Measurements from ENCODE around the gene BEND7.
A peak's percentile ranks its signal among the peaks of the same experiment; 100 is the strongest.
"Not testable (repeated sequence)": the region's sequence is repeated elsewhere in the genome, so short reads cannot be mapped to it uniquely, and the experiment has no call there.

The BEND7 gene

DNA sequence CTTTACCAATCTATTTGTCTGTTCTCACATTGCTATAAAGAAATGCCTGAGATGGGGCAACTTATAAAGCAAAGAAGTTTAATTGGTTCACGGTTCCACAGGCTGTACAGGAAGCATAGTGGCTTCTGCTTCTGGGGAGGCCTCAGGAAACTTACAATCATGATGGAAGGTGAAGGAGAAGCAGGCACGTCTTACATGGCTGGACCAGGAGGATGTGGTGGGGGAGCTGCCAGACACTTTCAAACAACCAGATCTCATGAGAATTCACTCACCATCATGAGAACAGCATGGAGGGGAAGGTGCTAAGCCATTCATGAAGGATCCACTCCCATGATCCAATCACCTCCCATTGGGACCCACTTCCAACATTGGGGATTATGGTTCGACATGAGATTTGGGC lies 115.9 kb downstream of the BEND7 start:
- no peak overlapping the region for H3K9ac ChIP-seq (ENCODE audit: low read length)
- no peaks in the 10 kb centered on the region for H3K79me2 ChIP-seq (ENCODE audit: control insufficient read depth, insufficient read depth, low read length, poor library complexity)
- H4K8ac ChIP-seq (ENCODE audit: low read depth, low read length), result no peak overlapping the region
- no peak overlapping the region for H2BK12ac ChIP-seq (ENCODE audit: low read length)
- no peak overlapping the region for H3K14ac ChIP-seq (ENCODE audit: low read length)
- WGBS (ENCODE audit: extremely low coverage, insufficient coverage, insufficient read length), result no CpG with 5 or more reads among the region's 3 CpGs
- no peak overlapping the region for H3K23ac ChIP-seq (ENCODE audit: low read length)
- no peaks in the 10 kb centered on the region for H3K79me1 ChIP-seq (ENCODE audit: low read length)
- H3K9me3 ChIP-seq (ENCODE audit: insufficient read depth, low read depth, low read length), result no peaks in the 10 kb centered on the region
- no peak overlapping the region for H4K91ac ChIP-seq (ENCODE audit: low read depth, low read length)
- no peak overlapping the region for H4K12ac ChIP-seq (ENCODE audit: low read depth, low read length)
- no peak for DNase-seq
- H3K27me3 ChIP-seq (ENCODE audit: insufficient read depth, low read length), result no peaks in the 10 kb centered on the region
- H3K18ac ChIP-seq (ENCODE audit: low read length), result no peak overlapping the region
- H2BK5ac ChIP-seq (ENCODE audit: low read depth, low read length, poor library complexity), result no peak overlapping the region
- peaks cover 0 to 2% of the 10 kb centered on the region in 2 experiments for H3K4me1 ChIP-seq (ENCODE audit: control insufficient read depth in 1 of 2, insufficient read depth in 2 of 2, low read length in 2 of 2)
- no peak overlapping the region for H3K4me3 ChIP-seq (ENCODE audit: low read depth, low read length)
- H3K4me2 ChIP-seq (ENCODE audit: low read length), result no peak overlapping the region
- no peak overlapping the region for H3K27ac ChIP-seq (ENCODE audit: low read depth, low read length)
- H2BK120ac ChIP-seq (ENCODE audit: insufficient read depth, low read length, poor library complexity), result no peak overlapping the region
- H2AK5ac ChIP-seq (ENCODE audit: low read length), result no peak overlapping the region
- H3K4ac ChIP-seq (ENCODE audit: low read depth, low read length), result no peak overlapping the region
- no peak overlapping the region for H2AFZ ChIP-seq (ENCODE audit: insufficient read depth, low read length, poor library complexity)
- no peaks in the 10 kb centered on the region for H3K36me3 ChIP-seq (ENCODE audit: control insufficient read depth in 1 of 2, insufficient read depth in 2 of 2, low read length in 2 of 2)

DNA sequence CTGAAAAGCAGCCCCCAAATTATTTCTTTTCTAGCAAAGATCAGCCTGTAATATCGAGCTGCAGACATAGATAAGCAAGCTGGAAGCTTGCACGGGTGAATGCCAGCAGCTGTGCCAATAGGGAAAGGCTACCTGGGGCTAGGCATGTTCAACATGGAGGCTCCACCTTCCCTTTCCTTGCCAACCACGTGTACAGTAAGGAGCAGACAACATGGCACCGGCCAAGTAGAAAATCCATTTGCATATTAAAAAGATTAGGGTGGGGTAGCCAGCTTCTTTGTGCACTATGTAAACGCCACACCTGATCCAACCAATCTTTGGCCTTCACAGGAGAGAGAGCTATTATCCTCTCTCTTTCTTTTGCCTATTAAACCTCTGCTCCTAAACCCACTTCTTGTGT lies 124.0 kb downstream of the BEND7 start:
- Histone ChIP-seq H4K12ac (ENCODE audit: low read depth, low read length) (no peak overlapping the region), H4K8ac (ENCODE audit: low read depth, low read length) (no peak overlapping the region), H3K27ac (ENCODE audit: low read depth, low read length) (no peak overlapping the region), H2BK5ac (ENCODE audit: low read depth, low read length, poor library complexity) (no peak overlapping the region), H3K36me3 (ENCODE audit: control insufficient read depth in 1 of 2, insufficient read depth in 2 of 2, low read length in 2 of 2) (no peaks in the 10 kb centered on the region), H2AFZ (ENCODE audit: insufficient read depth, low read length, poor library complexity) (no peak overlapping the region), H2AK5ac (ENCODE audit: low read length) (no peak overlapping the region), H3K4ac (ENCODE audit: low read depth, low read length) (no peak overlapping the region), H3K27me3 (ENCODE audit: insufficient read depth, low read length) (no peaks in the 10 kb centered on the region), H3K9ac (ENCODE audit: low read length) (no peak overlapping the region), H3K4me2 (ENCODE audit: low read length) (no peak overlapping the region), H3K14ac (ENCODE audit: low read length) (no peak overlapping the region), H4K91ac (ENCODE audit: low read depth, low read length) (no peak overlapping the region), H2BK12ac (ENCODE audit: low read length) (no peak overlapping the region), H2BK120ac (ENCODE audit: insufficient read depth, low read length, poor library complexity) (no peak overlapping the region), H3K4me1 (ENCODE audit: control insufficient read depth in 1 of 2, insufficient read depth in 2 of 2, low read length in 2 of 2) (peaks cover 0 to 2% of the 10 kb centered on the region in 2 experiments), H3K18ac (ENCODE audit: low read length) (no peak overlapping the region), H3K23ac (ENCODE audit: low read length) (no peak overlapping the region), H3K4me3 (ENCODE audit: low read depth, low read length) (no peak overlapping the region), H3K79me2 (ENCODE audit: control insufficient read depth, insufficient read depth, low read length, poor library complexity) (no peaks in the 10 kb centered on the region), H3K79me1 (ENCODE audit: low read length) (no peaks in the 10 kb centered on the region), H3K9me3 (ENCODE audit: insufficient read depth, low read depth, low read length) (no peaks in the 10 kb centered on the region)
- no CpG with 5 or more reads among the region's 5 CpGs for WGBS (ENCODE audit: extremely low coverage, insufficient coverage, insufficient read length)
- no peak for DNase-seq

DNA sequence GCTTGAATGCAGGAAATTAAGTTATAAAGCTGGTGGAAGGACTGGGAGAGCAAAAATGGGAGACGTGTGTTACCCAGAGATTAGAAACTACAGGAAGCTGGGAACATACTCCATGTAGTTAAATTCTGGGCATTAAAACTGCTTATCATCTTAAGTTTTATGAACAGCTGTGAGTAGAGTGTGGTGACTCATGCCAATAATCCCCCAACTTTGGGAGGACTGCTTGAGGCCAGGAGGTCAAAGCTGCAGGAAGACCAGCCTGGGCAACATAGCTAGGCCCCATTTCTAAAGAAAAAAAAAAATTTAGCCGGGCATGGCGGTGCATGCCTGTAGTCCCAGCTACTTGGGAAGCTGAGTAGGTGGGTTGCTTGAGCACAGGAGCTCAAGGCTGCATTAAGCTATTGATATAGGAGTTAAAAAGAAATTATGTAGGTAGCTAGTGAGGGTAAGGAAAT lies 124.5 kb downstream of the BEND7 start:
- H3K9me3 ChIP-seq (ENCODE audit: insufficient read depth, low read depth, low read length), result no peaks in the 10 kb centered on the region
- no peak overlapping the region for H4K12ac ChIP-seq (ENCODE audit: low read depth, low read length)
- H3K4ac ChIP-seq (ENCODE audit: low read depth, low read length), result no peak overlapping the region
- H4K8ac ChIP-seq (ENCODE audit: low read depth, low read length), result no peak overlapping the region
- no CpG with 5 or more reads among the region's 3 CpGs for WGBS (ENCODE audit: extremely low coverage, insufficient coverage, insufficient read length)
- no peak overlapping the region for H2AFZ ChIP-seq (ENCODE audit: insufficient read depth, low read length, poor library complexity)
- no peaks in the 10 kb centered on the region for H3K79me2 ChIP-seq (ENCODE audit: control insufficient read depth, insufficient read depth, low read length, poor library complexity)
- peaks cover 0 to 2% of the 10 kb centered on the region in 2 experiments for H3K4me1 ChIP-seq (ENCODE audit: control insufficient read depth in 1 of 2, insufficient read depth in 2 of 2, low read length in 2 of 2)
- H3K9ac ChIP-seq (ENCODE audit: low read length), result no peak overlapping the region
- H2BK120ac ChIP-seq (ENCODE audit: insufficient read depth, low read length, poor library complexity), result no peak overlapping the region
- no peaks in the 10 kb centered on the region for H3K27me3 ChIP-seq (ENCODE audit: insufficient read depth, low read length)
- no peak overlapping the region for H2BK5ac ChIP-seq (ENCODE audit: low read depth, low read length, poor library complexity)
- H3K18ac ChIP-seq (ENCODE audit: low read length), result no peak overlapping the region
- no peak overlapping the region for H2BK12ac ChIP-seq (ENCODE audit: low read length)
- no peak overlapping the region for H3K4me3 ChIP-seq (ENCODE audit: low read depth, low read length)
- no peak overlapping the region for H2AK5ac ChIP-seq (ENCODE audit: low read length)
- no peak overlapping the region for H3K14ac ChIP-seq (ENCODE audit: low read length)
- no peak overlapping the region for H3K23ac ChIP-seq (ENCODE audit: low read length)
- H3K4me2 ChIP-seq (ENCODE audit: low read length), result no peak overlapping the region
- DNase-seq, result no peak
- H3K79me1 ChIP-seq (ENCODE audit: low read length), result no peaks in the 10 kb centered on the region
- H3K27ac ChIP-seq (ENCODE audit: low read depth, low read length), result no peak overlapping the region
- no peak overlapping the region for H4K91ac ChIP-seq (ENCODE audit: low read depth, low read length)
- no peaks in the 10 kb centered on the region for H3K36me3 ChIP-seq (ENCODE audit: control insufficient read depth in 1 of 2, insufficient read depth in 2 of 2, low read length in 2 of 2)

DNA sequence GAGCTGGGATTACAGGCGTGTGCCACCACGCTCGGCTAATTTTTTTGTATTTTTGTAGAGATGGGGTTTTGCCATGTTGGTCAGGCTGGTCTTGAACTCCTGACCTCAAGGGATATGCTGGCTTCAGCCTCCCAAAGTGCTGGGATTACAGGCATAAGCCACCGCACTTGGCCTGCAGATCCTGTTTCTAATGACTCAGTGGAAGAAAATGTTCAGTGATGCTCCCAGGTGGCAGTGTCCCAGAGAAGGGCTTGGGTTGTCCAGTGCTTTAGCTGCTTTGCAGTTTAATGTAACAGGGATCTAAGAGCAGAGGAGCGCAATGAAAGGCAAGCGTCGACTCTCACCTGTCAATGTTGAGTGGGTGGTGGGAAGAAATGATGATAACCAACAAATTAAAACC lies 125.4 kb downstream of the BEND7 start:
- not testable (repeated sequence) for H2AK5ac ChIP-seq (ENCODE audit: low read length); H3K79me2 ChIP-seq (ENCODE audit: control insufficient read depth, insufficient read depth, low read length, poor library complexity); H4K91ac ChIP-seq (ENCODE audit: low read depth, low read length); H3K36me3 ChIP-seq (ENCODE audit: control insufficient read depth in 1 of 2, insufficient read depth in 2 of 2, low read length in 2 of 2); H4K12ac ChIP-seq (ENCODE audit: low read depth, low read length); H3K18ac ChIP-seq (ENCODE audit: low read length); H2AFZ ChIP-seq (ENCODE audit: insufficient read depth, low read length, poor library complexity); H3K27ac ChIP-seq (ENCODE audit: low read depth, low read length); H3K14ac ChIP-seq (ENCODE audit: low read length); H2BK12ac ChIP-seq (ENCODE audit: low read length); H2BK5ac ChIP-seq (ENCODE audit: low read depth, low read length, poor library complexity); H3K4me2 ChIP-seq (ENCODE audit: low read length); H3K9me3 ChIP-seq (ENCODE audit: insufficient read depth, low read depth, low read length); H3K27me3 ChIP-seq (ENCODE audit: insufficient read depth, low read length); H3K4me1 ChIP-seq (ENCODE audit: control insufficient read depth in 1 of 2, insufficient read depth in 2 of 2, low read length in 2 of 2); H3K23ac ChIP-seq (ENCODE audit: low read length); H3K4ac ChIP-seq (ENCODE audit: low read depth, low read length); H3K79me1 ChIP-seq (ENCODE audit: low read length); H3K9ac ChIP-seq (ENCODE audit: low read length); H2BK120ac ChIP-seq (ENCODE audit: insufficient read depth, low read length, poor library complexity); H3K4me3 ChIP-seq (ENCODE audit: low read depth, low read length); H4K8ac ChIP-seq (ENCODE audit: low read depth, low read length)
- no CpG with 5 or more reads among the region's 7 CpGs for WGBS (ENCODE audit: extremely low coverage, insufficient coverage, insufficient read length)
- DNase-seq, result peak; percentile 37 to 62

Measured in trophoblast cell (in vitro differentiated cells and primary cell).